ENCODE results near the gene AGXT.

The AGXT gene

DNA sequence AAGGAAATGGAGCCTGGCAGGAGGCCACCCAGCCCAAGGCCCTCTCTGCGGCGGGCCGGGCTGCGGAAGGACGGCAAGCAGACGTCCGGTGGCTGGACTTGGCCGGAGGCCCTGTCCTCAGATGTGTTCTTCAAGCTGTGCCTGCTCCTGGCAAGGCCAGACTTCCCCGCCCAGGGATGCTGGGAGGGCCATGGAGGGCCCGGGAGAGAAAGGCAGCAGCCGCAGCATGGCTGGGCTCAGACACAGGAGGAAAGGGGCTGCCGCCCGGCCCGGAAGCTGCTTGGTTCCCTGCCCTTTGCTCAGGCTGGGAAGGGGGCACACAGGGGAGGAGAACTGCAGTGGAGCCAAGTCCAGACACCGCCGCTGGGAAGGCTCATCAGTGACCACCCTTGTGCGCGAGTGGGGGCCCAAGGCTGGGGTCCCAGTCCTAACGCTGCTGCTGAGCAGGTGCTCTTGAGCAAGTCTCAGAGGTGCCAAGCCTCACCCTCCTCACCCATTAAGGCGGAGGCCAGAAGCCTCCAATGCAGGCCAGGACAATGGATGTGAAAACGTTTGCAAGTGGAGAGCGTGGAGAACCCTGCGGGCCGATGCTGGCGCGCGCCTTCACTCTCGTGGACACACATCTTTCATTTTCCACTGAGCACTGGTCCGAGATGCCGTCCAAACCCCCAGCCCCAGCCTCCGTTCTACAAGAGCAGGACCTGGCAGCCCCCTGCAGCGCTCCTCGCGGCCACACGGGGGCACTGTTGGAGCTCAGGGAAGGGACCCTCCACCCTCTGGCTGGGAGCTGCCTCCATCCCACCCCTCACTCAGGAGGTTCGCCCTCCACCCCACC, 45.4 kb downstream of the AGXT start:
- ChIA-PET CTCF (interaction anchor here (0.6 to 6.0 kb wide), 42 partner anchors 8 to 301 kb away, joined by 3 to 42 read pairs (median 4); partner anchors contain the start of genes CROCC2, MAB21L4, PASK and PPP1R7), POLR2A (interaction anchor here (0.5 kb wide), 1 partner anchor 176 kb away, joined by 3 read pairs; no protein-coding TSS in a partner anchor)
- TF ChIP-seq, protein P1, sequence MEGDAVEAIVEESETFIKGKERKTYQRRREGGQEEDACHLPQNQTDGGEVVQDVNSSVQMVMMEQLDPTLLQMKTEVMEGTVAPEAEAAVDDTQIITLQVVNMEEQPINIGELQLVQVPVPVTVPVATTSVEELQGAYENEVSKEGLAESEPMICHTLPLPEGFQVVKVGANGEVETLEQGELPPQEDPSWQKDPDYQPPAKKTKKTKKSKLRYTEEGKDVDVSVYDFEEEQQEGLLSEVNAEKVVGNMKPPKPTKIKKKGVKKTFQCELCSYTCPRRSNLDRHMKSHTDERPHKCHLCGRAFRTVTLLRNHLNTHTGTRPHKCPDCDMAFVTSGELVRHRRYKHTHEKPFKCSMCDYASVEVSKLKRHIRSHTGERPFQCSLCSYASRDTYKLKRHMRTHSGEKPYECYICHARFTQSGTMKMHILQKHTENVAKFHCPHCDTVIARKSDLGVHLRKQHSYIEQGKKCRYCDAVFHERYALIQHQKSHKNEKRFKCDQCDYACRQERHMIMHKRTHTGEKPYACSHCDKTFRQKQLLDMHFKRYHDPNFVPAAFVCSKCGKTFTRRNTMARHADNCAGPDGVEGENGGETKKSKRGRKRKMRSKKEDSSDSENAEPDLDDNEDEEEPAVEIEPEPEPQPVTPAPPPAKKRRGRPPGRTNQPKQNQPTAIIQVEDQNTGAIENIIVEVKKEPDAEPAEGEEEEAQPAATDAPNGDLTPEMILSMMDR (IDR thresholded peaks at IDR 0.05; ENCODE audit: insufficient read depth, low read length, missing control alignments) = peak; percentile 98
- no peak overlapping the region for H3K4me3 ChIP-seq (ENCODE audit: low read depth, low read length)
- DNase-seq (ENCODE audit: low read depth, low spot score) = no peak

DNA sequence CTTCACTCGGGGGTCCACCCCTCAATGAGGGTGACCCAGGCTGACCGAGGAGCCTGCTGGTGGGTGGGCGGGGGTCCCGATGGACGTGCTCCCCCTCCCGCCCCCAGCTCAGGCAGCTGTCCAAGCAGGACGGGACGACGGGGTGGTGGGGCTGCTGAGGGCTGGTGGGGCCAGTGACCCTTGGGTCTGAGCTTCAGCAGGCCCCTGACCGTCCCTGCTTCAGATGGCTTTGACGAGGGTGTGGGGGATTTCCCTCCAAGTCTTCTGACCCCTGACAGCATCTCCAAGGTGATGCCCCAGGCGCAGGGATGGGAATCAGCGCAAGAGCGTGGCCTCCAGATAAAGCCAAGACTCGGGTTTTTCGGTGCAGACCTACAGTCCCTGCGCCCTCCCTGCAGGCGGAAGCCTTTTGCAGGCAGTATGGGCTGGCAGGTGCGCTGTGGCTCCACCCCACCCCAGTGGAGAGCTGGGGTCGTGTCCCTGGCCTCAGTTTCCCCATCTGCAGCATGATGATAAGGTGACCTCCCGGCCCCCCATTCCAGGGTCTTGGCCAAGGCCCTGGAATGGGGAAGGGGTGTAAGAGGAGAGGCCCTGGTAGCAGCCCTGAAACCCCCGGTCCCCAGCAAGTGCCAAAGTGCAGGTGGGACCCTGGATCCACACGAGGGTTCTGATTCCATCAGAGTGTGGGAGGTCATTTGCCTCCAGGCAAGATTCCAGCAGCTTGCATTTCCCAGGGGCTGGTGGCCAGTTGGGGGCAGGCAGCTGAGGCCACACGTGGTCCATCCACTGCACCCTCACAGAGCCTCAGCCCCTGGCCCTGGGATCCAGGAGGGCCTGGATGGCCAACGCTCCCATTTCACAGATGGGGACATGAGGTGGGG, 46.3 kb downstream of the AGXT start:
- POLR2A ChIA-PET = no interaction called here
- DNase-seq (ENCODE audit: low read depth, low spot score) = no peak
- TF ChIP-seq, protein P1 (IDR thresholded peaks at IDR 0.05; ENCODE audit: insufficient read depth, low read length, missing control alignments) = no peak
- no peak overlapping the region for H3K4me3 ChIP-seq (ENCODE audit: low read depth, low read length)
- CTCF ChIA-PET = interaction anchor here (0.6 to 6.0 kb wide), 32 partner anchors 7 to 300 kb away, joined by 3 to 42 read pairs (median 4); partner anchors contain the start of genes CROCC2, MAB21L4, PASK and PPP1R7

DNA sequence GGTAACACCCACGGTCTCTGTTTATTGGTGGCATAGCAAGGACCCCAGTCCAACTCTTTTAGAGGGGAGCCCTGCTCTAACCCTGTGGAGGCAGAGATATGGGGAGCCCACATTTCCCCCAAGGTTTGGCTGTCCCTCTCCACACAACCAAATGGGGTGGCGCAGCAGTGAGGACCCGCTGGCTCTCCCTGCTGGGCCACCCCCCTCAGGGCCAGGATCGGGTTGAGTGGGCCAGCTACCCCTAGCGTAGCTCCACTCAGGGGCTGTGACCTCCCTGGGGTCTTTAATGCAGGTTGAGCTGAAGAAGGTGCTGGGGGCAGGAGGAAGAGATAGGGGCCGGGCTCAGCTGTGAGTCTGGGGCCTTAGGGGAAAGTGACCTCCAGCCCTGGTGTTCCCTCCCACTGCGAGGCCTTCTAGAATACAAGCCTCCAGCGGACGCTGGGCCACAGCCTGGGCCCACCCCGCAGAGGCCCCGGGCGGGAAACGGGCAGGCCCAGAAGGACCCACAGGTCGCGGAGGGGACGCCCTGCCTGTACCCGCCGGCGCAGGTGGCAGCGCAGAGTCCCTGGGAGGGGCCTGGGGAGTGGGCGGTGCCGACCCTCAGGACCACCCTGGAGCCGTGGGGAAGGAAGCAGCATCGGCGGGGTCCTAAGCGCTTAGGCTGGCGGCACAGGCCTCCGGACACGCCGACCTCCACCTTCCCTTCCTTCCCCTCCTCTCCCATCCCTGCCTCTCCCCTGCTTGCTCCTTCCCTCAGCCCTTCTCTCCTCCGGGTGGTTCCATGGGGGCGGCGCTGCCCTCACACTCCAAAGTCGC, 47.1 kb downstream of the AGXT start:
- ChIA-PET POLR2A (no interaction called here), CTCF (interaction anchor here (1.2 to 6.0 kb wide), 11 partner anchors 9 to 234 kb away, joined by 4 to 42 read pairs (median 6); partner anchors contain the start of genes CROCC2, MAB21L4, PASK and PPP1R7)
- H3K4me3 ChIP-seq (ENCODE audit: low read depth, low read length) = no peak overlapping the region
- no peak for DNase-seq (ENCODE audit: low read depth, low spot score)
- TF ChIP-seq, protein P1 (IDR thresholded peaks at IDR 0.05; ENCODE audit: insufficient read depth, low read length, missing control alignments) = no peak

DNA sequence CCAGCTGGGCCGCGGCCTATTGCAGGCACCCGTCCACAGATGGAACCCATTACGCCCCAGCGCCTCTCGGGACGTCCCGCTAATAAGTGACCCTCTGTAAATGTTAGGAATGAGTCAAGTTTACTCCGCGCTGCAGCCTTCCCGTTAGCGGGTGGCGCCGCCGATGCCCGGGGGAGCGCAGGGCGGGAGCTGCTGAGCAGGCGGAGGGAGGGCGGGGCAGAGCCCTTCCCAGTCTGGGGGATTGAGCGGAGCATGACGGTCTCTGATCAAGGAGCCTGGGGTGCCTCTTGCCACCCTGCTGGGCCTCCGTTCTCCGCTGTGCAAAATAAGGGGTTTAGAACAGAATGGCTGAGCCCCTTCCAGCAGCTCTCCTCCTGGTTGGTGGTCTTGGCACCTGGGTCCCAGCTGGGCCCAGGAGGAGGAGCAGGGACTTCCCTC, 48.0 kb downstream of the AGXT start:
- ChIA-PET CTCF (interaction anchor here (1.5 to 6.0 kb wide), 2 partner anchors 10 to 161 kb away, joined by 4 to 31 read pairs; no protein-coding TSS in a partner anchor), POLR2A (no interaction called here)
- peak; percentile 23 for DNase-seq (ENCODE audit: low read depth, low spot score)
- H3K4me3 ChIP-seq (ENCODE audit: low read depth, low read length) = no peak overlapping the region
- TF ChIP-seq, protein P1 (IDR thresholded peaks at IDR 0.05; ENCODE audit: insufficient read depth, low read length, missing control alignments) = no peak

DNA sequence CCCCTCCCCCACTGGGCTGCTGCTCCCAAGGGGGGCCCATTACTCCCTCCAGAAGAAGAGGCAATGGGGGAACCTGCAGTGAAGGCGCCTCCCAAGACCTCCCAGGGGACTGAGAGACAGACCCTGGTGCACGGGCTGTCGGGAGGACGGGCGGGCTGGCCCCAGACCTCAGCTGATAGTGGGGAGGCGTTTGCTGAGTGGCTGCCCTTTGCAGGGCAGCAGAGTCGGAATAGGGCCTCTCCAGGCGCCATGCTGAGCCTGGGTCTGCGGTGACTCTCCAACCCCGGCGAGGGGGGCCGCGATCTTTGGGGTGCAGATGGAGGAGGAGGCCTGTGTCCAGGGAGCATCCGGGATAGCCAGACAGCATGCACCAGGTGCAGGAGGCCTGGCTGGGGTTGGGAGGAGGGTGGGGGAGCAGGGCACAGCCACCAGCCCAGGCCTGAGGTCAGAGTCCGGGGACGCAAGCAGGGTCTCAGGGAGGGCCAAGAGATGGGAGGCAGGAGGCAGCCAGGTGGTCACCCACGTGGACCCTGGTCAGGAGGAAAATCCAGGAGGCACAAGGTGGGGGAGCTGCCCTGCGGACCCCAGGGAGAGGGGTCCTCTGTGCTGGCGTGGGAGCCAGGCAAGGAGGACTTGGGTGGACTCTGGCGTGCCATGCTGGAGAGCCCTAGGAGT, 48.5 kb downstream of the AGXT start:
- POLR2A ChIA-PET = no interaction called here
- no peak overlapping the region for H3K4me3 ChIP-seq (ENCODE audit: low read depth, low read length)
- DNase-seq (ENCODE audit: low read depth, low spot score) = no peak
- TF ChIP-seq, protein P1 (IDR thresholded peaks at IDR 0.05; ENCODE audit: insufficient read depth, low read length, missing control alignments) = no peak
- CTCF ChIA-PET = interaction anchor here (1.5 to 6.0 kb wide), 2 partner anchors 10 to 161 kb away, joined by 4 to 31 read pairs; no protein-coding TSS in a partner anchor
